RWPE1 (cell line): ENCODE data around the gene ASB13.

Source experiments
- CTCF ChIA-PET: fragments of 350-600 bp; sonication (Branson Sonifier 250); formaldehyde crosslinking; extraction: SDS; loops from one replicate; lab custom pipeline; 2021; lab: Yijun Ruan, JAX
- POLR2A ChIA-PET: fragments of 400-600 bp; formaldehyde crosslinking; extraction: SDS; loops from one replicate; lab custom pipeline; 2020; ENCODE audit warnings: antibody characterized with exemption; ENCODE audit not compliant: low non-redundant PET; lab: Yijun Ruan, JAX
- DNase-seq: peaks from one replicate; pipeline ENCODE4 v3.0.0; 2012; ENCODE audit warnings: low spot score
- H3K27ac ChIP-seq: fragments of 450-650 bp; 2 replicates; pipeline ENCODE4 v1.5.1; 2017
- CTCF ChIP-seq: fragments of 450-650 bp; conservative IDR thresholded peaks from 2 replicates; pipeline ENCODE4 v1.5.1; 2017; ENCODE audit warnings: low read depth, mild to moderate bottlenecking

ASB13 gene

GRCh38 chr10:5684971-5685763, 18.8 kb upstream of the ASB13 start:
- H3K27ac ChIP-seq, result peak overlapping the region; percentile 83
- ChIA-PET CTCF (no interaction called here), POLR2A (no interaction called here)
- peak; percentile 44 for DNase-seq
- TF ChIP-seq CTCF, result peak; percentile 71

GRCh38 chr10:5684318-5684970, 18.0 kb upstream of the ASB13 start, which contains the start of gene TASOR2:
TSS of gene TASOR2 (plus strand) at chr10:5684838. CDS start at chr10:5720643, 35,805 bp downstream.
- no peak for TF ChIP-seq CTCF
- POLR2A ChIA-PET, result no interaction called here
- DNase-seq, result peak; percentile 95
- H3K27ac ChIP-seq, result peak within 1 kb of the TSS; percentile 83
- CTCF ChIA-PET, result no interaction called here

- ChIA-PET CTCF (interaction anchor here (0.7 to 1.2 kb wide), 3 partner anchors 205 to 897 kb away, joined by 3 to 5 read pairs (median 3); no protein-coding TSS in a partner anchor), POLR2A (no interaction called here)
These were observed 16.7 kb upstream of the ASB13 start for GRCh38 chr10:5683065-5683464.

GRCh38 chr10:5681930-5682329, 15.5 kb upstream of the ASB13 start:
- POLR2A ChIA-PET, result no interaction called here
- no peak overlapping the region for H3K27ac ChIP-seq
- DNase-seq, result no peak
- CTCF ChIA-PET, result no interaction called here
- TF ChIP-seq CTCF, result no peak

More at GRCh38 chr10:5683065-5683464, 16.7 kb upstream of the ASB13 start:
- no peak for DNase-seq
- no peak overlapping the region for H3K27ac ChIP-seq
- TF ChIP-seq CTCF, result no peak

GRCh38 chr10:5679606-5680005, 13.2 kb upstream of the ASB13 start:
- no peak overlapping the region for H3K27ac ChIP-seq
- DNase-seq, result no peak
- TF ChIP-seq CTCF, result no peak
- ChIA-PET CTCF (no interaction called here), POLR2A (no interaction called here)

GRCh38 chr10:5679037-5679435, 12.6 kb upstream of the ASB13 start:
- ChIA-PET POLR2A (no interaction called here), CTCF (no interaction called here)
- no peak overlapping the region for H3K27ac ChIP-seq
- TF ChIP-seq CTCF, result no peak
- DNase-seq, result no peak
